DOHH2 (cell line): ENCODE measurements around the gene GHRH.

ENCODE experiments used
- H3F3A ChIP-seq: fragments of 200-600 bp; sonication (generic), shearing (Covaris generic); 2 replicates; pipeline ENCODE4 v1.6.0; 2016; ENCODE audit warnings: antibody characterized with exemption, mild to moderate bottlenecking; ENCODE audit not compliant: control insufficient read depth, insufficient read depth
- H3K27ac ChIP-seq: fragments of 200-600 bp; sonication (generic); 2 replicates; pipeline ENCODE4 v1.5.1; 2014; ENCODE audit warnings: low read depth, mild to moderate bottlenecking, low read length, moderate library complexity
- H3K27me3 ChIP-seq: fragments of 200-600 bp; sonication (generic); 2 replicates; pipeline ENCODE4 v1.6.1; 2014; ENCODE audit warnings: mild to moderate bottlenecking, low read length, mixed read lengths; ENCODE audit not compliant: control insufficient read depth
- H3K36me3 ChIP-seq: fragments of 200-600 bp; sonication (generic); 2 replicates; pipeline ENCODE4 v1.6.1; 2014; ENCODE audit warnings: mild to moderate bottlenecking, low read length, moderate library complexity, mixed read lengths; ENCODE audit not compliant: control insufficient read depth
- H3K4me1 ChIP-seq: fragments of 200-600 bp; sonication (generic); 2 replicates; pipeline ENCODE4 v1.6.1; 2014; ENCODE audit warnings: mild to moderate bottlenecking, low read length, mixed read lengths; ENCODE audit not compliant: control insufficient read depth
- H3K4me2 ChIP-seq: fragments of 200-600 bp; sonication (generic); 2 replicates; pipeline ENCODE4 v1.6.0; 2014; ENCODE audit warnings: mild to moderate bottlenecking, low read length, moderate library complexity
- H3K4me3 ChIP-seq: fragments of 200-600 bp; sonication (generic); 2 replicates; pipeline ENCODE4 v1.5.1; 2014; ENCODE audit warnings: mild to moderate bottlenecking, low read length, mixed read lengths
- H3K79me2 ChIP-seq: fragments of 200-600 bp; sonication (generic); 2 replicates; pipeline ENCODE4 v1.6.1; 2014; ENCODE audit warnings: mild to moderate bottlenecking, low read length, mixed read lengths; ENCODE audit not compliant: control insufficient read depth
- H3K9me2 ChIP-seq: fragments of 200-600 bp; sonication (generic); replicated peaks from 2 replicates; pipeline ENCODE4 v1.6.1; 2014; ENCODE audit warnings: mild to moderate bottlenecking, low read length, mixed read lengths; ENCODE audit not compliant: control insufficient read depth
- H3K9me3 ChIP-seq: fragments of 200-600 bp; sonication (generic); 2 replicates; pipeline ENCODE4 v1.6.1; 2014; ENCODE audit warnings: antibody characterized with exemption, low read length, mixed read lengths; ENCODE audit not compliant: control insufficient read depth, insufficient read depth
- H4K20me1 ChIP-seq: fragments of 200-600 bp; sonication (generic); 2 replicates; pipeline ENCODE4 v1.6.0; 2014; ENCODE audit warnings: low read depth, mild to moderate bottlenecking, antibody characterized with exemption, low read length, moderate library complexity; ENCODE audit not compliant: control insufficient read depth, insufficient read depth
- EZH2phosphoT487 ChIP-seq: fragments of 200-600 bp; sonication (generic); IDR thresholded peaks from 2 replicates; pipeline ENCODE4 v1.6.1; 2017; ENCODE audit warnings: borderline replicate concordance, mild to moderate bottlenecking, antibody characterized with exemption, low read length, moderate library complexity, mixed read lengths
- TF ChIP-seq, protein P1 (sequence below): fragments of 200-600 bp; sonication (generic); IDR thresholded peaks from one replicate; pipeline ENCODE4 v1.5.1; 2014; ENCODE audit warnings: antibody characterized with exemption, mild to moderate bottlenecking, low read depth, low read length; ENCODE audit not compliant: poor library complexity, severe bottlenecking

GHRH gene, protein sequence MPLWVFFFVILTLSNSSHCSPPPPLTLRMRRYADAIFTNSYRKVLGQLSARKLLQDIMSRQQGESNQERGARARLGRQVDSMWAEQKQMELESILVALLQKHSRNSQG

GRCh38 chr20:37261714-37262113, at the start of gene GHRH:
TSS of gene GHRH (minus strand) at chr20:37261814. CDS start at chr20:37256889, 4,925 bp downstream.
- Histone ChIP-seq H3K79me2 (no peaks in the 10 kb centered on the region), H3K4me3 (no peak within 1 kb of the TSS), H3K9me2 (no peaks in the 10 kb centered on the region), H3K36me3 (no peaks in the 10 kb centered on the region), H3K9me3 (no peaks in the 10 kb centered on the region), H3K4me1 (peaks cover 7% of the 10 kb centered on the region), H3K27ac (no peak within 1 kb of the TSS), H3K4me2 (no peak within 1 kb of the TSS), H3F3A (no peaks in the 10 kb centered on the region), H3K27me3 (peaks cover 27% of the 10 kb centered on the region), H4K20me1 (no peaks in the 10 kb centered on the region)
- TF ChIP-seq, protein P1, sequence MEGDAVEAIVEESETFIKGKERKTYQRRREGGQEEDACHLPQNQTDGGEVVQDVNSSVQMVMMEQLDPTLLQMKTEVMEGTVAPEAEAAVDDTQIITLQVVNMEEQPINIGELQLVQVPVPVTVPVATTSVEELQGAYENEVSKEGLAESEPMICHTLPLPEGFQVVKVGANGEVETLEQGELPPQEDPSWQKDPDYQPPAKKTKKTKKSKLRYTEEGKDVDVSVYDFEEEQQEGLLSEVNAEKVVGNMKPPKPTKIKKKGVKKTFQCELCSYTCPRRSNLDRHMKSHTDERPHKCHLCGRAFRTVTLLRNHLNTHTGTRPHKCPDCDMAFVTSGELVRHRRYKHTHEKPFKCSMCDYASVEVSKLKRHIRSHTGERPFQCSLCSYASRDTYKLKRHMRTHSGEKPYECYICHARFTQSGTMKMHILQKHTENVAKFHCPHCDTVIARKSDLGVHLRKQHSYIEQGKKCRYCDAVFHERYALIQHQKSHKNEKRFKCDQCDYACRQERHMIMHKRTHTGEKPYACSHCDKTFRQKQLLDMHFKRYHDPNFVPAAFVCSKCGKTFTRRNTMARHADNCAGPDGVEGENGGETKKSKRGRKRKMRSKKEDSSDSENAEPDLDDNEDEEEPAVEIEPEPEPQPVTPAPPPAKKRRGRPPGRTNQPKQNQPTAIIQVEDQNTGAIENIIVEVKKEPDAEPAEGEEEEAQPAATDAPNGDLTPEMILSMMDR = no peak
- no peak for TF ChIP-seq EZH2phosphoT487

DNA sequence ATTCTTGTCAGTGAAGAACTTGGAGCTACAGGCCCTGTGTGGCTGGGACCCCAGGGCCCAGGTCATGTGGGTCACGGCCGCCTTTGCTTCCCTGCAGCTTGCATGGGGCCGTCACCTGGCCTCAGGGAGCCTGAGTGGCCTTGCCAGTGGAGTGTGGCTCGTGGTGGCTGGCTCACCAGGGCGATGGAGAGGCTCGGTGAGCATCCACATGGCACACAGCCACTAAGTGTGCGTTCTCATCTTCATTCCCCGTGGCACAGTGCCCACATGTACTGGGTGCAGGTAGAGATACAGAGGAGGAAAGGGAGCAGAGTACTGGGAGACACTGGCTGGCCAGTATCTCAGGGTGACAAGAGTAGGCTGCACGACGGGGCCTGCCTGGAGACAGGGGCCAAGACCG, 49.3 kb upstream of the GHRH start:
- H3K27ac ChIP-seq = no peak overlapping the region
- no peak overlapping the region for H3K4me3 ChIP-seq
- peaks cover 20% of the 10 kb centered on the region for H3K4me1 ChIP-seq
- peaks cover 3% of the 10 kb centered on the region for H3K79me2 ChIP-seq
- peaks cover 4% of the 10 kb centered on the region; the same call in 1 of the 2 replicates for H4K20me1 ChIP-seq
- no peaks in the 10 kb centered on the region for H3K9me2 ChIP-seq
- no peaks in the 10 kb centered on the region for H3K27me3 ChIP-seq
- H3K9me3 ChIP-seq = no peaks in the 10 kb centered on the region
- peaks cover 33% of the 10 kb centered on the region for H3K36me3 ChIP-seq
- no peak for TF ChIP-seq EZH2phosphoT487
- TF ChIP-seq, protein P1 = no peak
- H3F3A ChIP-seq = no peaks in the 10 kb centered on the region
- no peak overlapping the region for H3K4me2 ChIP-seq

DNA sequence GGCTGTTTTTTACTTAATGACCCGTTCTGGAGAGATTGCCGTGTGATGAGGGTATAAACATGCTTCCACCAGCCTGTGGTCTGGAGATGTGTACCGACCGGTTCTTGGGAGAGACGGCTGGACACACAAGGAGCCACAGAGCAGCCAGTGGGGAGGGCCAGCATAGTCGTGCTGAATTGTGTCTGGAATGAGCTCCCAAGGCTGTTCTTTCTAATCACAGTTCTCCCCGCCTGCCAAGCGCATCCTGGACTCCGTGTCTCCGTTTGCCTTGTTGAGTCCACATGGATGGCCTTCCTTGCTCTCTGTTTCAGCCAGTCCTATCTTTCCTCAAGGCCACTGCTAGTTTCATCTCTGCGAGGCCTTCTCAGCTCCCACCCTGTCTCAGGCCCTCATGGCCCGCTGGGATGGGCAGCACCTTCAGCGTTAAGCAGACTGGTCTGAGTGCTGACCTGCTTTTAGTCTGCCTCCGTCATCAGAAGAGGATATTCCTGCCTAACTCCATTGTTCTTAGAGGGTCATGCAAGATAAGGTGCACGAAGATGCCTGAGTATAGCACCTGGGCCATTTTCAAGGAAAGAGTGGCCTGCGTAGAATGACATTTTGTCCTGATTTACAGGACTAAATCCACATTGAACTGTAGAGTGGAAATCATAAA, 48.4 kb upstream of the GHRH start:
- Histone ChIP-seq H3K36me3 (peaks cover 27% of the 10 kb centered on the region; the same call in 1 of the 2 replicates), H3K79me2 (peaks cover 3% of the 10 kb centered on the region), H3K27me3 (no peaks in the 10 kb centered on the region), H3K4me3 (no peak overlapping the region), H3K9me3 (no peaks in the 10 kb centered on the region), H3F3A (no peaks in the 10 kb centered on the region), H3K9me2 (no peaks in the 10 kb centered on the region), H3K4me1 (peaks cover 11% of the 10 kb centered on the region), H3K4me2 (no peak overlapping the region), H4K20me1 (0 out of 2 replicates have a peak, but pooled peaks cover 4% of the 10 kb centered on the region), H3K27ac (no peak overlapping the region)
- TF ChIP-seq EZH2phosphoT487 = no peak
- TF ChIP-seq, protein P1 = no peak
